Measurements from ENCODE around the gene ABLIM1.

DNA sequence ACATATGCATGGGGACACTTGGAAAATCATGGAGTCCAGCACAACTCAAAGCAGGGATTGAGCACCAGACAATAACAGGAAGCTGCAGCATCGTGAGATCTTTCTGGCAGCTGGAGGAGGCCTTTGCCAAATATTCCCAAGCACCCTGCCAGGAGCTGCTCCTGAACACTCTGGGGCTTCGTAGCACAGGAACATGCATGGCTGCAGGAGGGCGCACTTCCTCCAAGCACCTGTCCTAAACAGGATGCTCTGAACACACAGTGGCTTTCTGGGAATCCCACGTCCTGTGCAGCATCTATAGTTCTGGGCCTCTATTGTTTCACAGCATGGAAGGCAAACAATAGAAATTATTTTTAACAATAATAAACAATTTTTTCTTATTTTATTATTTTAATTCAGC is 4.1 kb downstream of the ABLIM1 start:
- no peak for TF ChIP-seq POLR2A (IDR thresholded peaks at IDR 0.05)
- TF ChIP-seq, protein P1, sequence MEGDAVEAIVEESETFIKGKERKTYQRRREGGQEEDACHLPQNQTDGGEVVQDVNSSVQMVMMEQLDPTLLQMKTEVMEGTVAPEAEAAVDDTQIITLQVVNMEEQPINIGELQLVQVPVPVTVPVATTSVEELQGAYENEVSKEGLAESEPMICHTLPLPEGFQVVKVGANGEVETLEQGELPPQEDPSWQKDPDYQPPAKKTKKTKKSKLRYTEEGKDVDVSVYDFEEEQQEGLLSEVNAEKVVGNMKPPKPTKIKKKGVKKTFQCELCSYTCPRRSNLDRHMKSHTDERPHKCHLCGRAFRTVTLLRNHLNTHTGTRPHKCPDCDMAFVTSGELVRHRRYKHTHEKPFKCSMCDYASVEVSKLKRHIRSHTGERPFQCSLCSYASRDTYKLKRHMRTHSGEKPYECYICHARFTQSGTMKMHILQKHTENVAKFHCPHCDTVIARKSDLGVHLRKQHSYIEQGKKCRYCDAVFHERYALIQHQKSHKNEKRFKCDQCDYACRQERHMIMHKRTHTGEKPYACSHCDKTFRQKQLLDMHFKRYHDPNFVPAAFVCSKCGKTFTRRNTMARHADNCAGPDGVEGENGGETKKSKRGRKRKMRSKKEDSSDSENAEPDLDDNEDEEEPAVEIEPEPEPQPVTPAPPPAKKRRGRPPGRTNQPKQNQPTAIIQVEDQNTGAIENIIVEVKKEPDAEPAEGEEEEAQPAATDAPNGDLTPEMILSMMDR (IDR thresholded peaks at IDR 0.05) = no peak
